GOT3 (cell line): ENCODE data around the gene DPM2.

Experiments used
- DNase-seq: peaks from one replicate; lab custom pipeline; 2025; ENCODE audit warnings: mixed read lengths; lab: John Stamatoyannopoulos, UW

Gene DPM2, protein sequence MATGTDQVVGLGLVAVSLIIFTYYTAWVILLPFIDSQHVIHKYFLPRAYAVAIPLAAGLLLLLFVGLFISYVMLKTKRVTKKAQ

DNA sequence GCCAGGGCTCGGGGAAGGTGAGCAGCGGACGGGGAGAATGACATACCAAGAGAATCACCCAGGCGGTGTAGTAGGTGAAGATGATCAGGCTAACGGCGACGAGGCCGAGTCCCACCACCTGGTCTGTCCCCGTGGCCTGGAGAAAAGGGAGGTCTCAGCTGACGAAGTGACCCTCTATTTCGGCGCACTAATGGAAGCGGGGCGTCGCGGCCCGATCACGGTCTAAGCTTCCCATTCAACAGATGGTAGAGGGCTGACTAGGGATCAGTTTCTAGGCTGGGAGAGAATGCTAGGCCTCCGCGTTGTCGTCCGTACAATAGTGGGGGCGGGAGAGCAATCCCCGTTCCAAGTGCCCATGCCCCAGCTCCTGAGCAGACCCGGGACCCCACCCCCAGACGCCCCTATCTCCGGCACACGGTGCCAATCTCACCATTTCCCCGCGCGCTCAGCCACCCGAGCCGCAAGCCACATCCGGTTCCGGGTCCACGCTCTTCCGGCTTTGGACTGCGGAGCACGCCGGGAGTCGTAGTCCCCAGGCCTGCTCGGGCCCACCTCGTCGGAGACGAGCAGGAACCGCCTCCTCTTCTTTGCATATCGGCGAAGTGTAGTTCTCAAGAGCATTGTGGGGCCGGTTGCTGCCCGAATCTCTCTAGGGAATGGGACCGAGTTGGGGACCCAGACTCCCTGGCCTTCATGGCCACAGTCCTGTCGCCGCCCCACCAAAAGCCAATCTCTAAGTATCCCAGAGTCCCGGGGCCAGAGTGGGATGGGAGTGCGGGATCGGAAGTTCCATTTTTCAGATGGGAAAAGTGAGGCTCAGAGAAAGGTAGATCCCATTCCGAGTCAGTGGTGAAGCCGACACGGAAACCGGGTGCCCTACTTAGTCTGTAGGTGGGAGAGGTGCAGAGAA lies at the start of gene DPM2:
DPM2 (minus strand) TSS at position 467 of the 910 bp plus-strand sequence; CDS start at position 433, 34 bp downstream.
- DNase-seq = no peak

- DNase-seq = no peak
These were observed 49.5 kb upstream of the DPM2 start for GRCh38 chr9:127987103-127987614.

DNA sequence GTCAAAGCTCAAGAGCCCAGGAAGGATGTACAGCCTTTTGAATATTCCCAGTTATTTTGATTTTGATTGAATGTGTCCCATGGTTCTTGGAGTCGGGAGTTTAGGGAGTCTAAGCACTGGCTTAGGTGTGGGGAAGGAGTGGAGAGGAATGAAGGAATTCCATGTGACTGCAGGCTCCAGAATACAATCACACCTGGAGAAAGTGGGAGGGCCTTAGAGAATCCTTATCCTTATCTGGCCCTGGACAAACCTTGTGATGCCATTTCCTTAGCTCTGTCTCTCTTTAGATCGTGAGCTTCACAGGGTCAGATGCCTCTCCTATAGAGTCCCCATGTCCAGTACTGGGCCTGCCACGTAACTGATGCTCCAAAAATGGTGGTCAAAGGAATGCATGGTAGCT lies 47.4 kb upstream of the DPM2 start:
- no peak for DNase-seq

DNA sequence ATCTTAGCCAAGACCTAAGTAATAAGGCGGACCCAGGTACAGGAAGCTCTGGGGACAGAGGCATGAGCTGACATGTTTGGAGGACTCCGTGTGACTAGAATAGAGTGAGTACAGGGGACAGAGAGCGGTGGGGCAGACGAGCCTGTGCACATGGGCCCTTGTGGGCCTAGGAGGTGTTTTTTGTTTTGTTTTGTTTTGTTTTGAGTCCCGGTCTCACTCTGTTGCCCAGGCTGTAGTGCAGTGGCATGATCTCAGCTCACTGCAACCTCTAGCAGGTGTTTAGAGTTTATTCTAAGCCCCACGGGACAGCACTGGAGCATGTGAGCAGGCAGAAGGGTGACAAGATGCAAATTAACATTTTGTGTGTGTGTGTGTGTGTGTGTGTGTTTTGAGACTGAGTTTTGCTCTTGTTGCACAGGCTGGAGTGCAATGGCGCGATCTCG lies 46.2 kb upstream of the DPM2 start:
- no peak for DNase-seq

GRCh38 chr9:127982912-127983311 lies 45.3 kb upstream of the DPM2 start:
- DNase-seq = no peak

- no peak for DNase-seq
These were observed 44.0 kb upstream of the DPM2 start for GRCh38 chr9:127981559-127982121.

DNA sequence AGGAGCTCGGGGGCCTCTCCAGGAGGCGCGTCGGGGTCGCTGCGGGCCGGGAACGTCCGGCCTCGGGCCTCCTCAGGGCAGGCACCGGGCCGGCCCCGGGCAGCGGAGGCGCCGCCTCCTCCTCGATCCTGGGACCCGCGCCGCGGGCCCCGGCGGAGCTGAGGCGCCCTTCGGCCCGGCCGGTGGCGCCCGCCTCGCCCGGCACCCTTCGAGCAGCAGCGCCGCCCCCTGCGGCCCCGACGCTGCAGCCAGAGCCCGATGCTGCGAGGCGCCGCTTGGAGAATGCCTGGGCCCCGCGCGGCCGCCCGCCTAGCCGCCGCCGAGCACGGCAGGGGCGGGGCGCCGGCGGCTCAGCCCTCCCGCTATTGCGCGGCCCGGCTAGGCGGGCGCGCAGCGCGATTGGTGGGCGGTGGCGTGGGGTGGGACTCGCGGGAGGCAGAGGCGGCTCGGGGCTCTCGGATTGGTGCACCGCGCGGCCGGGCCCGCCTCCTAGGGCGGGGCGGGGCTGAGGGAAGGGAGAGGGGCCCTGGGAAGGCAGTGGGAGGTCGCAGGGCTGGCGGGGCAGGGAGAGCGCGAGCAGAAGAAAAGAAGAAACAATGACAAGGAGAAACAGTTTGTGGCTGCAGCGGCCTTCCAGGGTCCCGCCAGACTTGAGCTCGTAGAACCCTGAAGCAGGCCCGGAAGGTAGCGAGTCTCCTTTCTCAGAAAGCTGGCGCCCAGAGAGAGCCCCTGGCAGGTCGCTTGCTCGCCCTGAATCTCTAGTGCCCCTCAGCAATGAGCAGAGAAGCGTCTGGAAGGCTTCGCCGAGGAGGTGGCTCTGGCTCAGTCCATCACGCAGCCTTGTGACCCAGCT lies 43.3 kb upstream of the DPM2 start, which contains the start of gene EEIG1:
EEIG1 (minus strand) TSS at position 284 of the 853 bp plus-strand sequence. CDS start 852 bp downstream, outside the sequence.
- DNase-seq = peak; percentile 63

- no peak for DNase-seq
These were observed 42.5 kb upstream of the DPM2 start for GRCh38 chr9:127980060-127980705.

DNA sequence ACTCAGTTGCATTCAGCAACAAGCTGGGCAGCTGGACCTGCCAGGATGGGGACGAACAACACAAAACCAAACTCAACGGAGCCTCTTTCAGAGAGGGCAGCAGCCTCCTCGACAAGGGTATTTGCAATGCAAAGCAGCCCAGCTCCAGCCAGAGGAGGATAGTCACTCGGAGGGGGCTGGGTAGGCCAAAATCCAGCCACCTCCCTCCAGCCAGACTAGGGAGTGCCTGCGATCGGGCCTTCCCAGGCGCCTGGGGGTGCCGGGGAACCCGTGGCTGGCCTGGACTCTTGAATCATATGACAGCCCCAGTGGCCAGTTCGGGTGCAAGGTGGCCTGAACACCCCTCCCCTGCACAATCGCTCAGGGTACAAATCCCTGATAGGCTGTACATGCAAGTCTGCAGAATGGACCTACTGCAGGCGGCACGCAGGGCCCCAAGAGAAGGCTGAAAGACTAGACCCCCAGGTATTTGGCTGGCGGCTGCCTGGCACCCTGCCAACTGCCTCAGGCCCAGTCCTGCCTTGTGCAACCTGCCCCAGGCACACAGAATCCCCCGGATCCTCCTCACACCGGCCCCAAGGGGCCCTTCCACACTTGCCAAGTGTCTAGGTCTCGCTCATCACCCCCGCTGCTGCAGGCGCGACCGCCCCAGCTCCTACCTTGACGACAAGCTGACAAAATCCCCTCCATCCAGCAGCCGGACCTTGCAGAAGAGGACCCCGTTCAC lies 41.8 kb upstream of the DPM2 start:
- no peak for DNase-seq

GRCh38 chr9:127979015-127979332 lies 41.3 kb upstream of the DPM2 start:
- DNase-seq = no peak

DNA sequence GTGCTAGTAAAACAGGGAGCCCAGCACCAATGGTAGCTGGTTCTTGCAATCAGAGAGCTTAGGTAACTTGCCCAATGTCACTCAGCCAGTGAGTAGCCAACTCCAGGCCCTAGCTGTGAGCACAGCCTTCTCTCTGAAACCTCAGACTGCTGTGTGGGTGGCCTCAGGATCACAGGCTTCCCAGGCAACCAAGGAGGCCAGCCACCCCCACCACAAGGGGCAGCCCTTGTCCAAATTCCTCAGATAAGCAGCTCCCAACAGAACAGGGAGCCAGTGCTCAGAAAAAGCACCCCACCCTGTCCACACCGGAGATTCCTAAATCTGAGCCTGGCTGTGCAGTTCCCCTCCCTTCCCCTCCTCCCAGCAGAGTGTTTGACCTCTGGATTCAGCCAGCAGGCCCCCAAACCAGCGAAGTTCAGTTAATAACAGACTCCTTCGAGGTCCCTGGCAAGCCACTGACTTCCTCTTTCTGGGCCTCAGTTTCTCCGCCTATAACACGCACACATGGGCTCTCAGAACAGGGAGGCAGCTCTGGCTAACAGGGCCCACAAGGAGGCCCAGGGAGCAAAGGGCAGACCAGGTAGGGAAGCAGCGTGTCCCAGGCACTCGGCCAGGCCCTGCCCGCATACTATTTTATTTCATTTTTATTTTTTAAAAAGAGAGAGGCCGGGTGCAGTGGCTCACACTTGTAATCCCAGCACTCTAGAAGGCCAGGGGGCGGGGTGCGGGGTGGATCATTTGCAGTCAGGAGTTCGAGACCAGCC lies 40.4 kb upstream of the DPM2 start:
- DNase-seq = no peak

DNA sequence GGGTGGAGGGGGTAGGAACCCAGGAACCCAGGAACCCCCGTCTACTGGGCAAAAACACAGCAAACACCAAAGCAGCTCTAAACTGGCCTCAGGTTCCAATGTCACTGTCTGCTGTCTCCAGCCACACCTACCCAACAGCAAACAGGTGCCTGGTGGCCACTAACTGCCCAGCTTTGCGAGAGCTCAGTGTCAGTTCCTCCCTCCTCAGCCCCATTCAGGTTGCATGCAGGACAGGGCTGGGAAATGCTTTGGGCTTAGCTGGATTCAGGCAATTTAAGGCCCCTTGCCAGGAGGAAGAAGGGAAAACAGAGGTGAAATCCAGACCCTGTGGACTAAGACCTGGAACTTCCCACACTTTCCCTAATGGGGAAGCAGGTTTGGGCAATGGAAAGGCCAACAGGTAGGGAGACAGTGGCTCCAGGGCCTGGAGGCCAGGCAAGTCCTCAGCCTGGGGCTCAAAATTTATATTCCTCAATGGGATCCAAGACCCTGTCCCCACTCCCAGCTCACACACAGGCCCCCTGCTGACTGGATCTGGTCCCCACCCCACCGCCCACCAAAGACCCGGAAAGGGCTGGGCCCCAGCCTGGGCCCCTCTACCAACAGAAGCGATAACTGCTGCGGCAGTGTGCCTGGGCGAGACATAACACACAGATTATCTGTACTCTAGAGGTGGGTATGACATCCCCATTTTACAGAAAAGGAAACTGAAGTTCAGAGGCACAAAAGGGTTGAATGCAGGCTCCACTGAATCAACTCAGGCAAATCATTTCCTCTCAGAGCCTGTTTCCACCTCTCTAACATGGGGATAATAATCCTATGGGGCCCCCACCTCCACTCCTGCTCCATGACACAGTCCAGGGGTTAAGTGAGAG lies 39.6 kb upstream of the DPM2 start:
- DNase-seq = no peak

- no peak for DNase-seq
These were observed 38.8 kb upstream of the DPM2 start for GRCh38 chr9:127976498-127976897.

- DNase-seq = no peak
These were observed 38.0 kb upstream of the DPM2 start for GRCh38 chr9:127975376-127976315.

DNA sequence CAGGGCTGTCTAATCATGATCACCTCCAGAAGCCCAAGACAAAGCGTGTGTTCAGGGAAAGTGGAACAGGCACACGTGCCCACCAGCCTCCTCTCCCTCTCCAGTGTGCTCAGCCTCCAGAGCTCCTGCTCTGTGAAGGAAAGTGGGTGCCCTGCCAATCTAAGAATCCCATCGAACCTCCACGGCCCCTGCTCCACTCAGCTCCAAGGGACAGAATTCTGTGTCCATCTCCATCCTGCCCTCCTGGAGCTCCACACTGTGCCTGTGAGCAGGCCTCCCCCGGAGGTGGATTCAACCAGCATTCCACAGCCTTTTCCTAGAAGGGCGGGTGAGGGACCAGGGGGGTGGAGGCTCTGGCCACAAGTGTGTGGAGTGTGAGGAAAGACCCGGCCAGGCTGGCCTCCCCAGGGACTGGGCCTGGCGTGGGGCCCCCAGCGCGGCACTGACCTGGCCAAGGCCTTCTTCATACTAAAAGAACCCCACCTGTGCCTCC lies 37.2 kb upstream of the DPM2 start:
- DNase-seq = no peak

- DNase-seq = no peak
These were observed 36.5 kb upstream of the DPM2 start for GRCh38 chr9:127974001-127974768.
